Measurements from ENCODE around the gene ADH1A.

The ADH1A gene

DNA sequence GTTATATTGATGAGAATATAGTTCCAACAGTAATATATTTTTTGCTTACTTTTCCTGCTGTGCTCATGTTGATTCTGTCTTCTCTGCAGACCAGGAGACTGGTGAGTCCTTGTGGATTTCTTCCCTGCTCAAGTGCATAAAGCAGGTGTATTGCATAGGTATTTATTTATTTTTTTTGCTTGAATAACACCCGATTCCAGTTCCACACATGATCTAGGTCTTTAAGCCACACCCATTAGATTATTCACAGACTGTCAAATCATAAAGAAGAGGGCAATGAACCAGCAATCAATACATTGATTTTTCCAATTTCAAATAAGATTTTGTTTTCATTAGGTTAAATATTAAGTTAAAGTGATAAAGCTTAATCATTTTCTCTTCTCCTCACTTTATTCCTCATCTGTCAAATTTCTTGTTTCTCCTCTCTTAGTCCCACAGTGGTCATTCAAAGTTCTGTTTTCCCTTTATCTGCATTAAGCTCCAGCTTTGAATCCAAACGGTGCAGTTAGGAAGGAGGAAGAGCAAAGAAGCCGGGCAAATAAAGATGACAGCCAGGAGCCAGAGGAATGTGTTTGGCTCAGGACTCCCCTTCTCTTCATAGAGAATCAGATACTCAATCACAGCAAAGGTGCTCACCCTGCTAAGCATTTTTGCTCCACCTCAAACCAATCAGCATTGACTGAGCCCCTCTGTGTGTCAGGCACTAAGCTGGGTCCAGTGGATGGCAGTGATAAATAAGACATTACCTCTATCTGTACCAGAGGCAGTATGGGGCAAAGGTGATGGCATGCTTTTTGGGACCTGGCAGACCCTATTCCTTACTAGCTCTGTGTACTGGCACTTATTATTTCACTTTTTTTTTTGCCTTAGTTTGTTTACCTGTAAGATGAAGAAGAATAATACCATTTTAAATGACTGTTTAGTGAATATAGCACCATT is at the start of gene ADH1A:
TSS of gene ADH1A (minus strand) at position 138 of the 939 bp plus-strand sequence. CDS start at position 67, 71 bp downstream.
- no peak for DNase-seq (ENCODE audit: low read depth)
- TF ChIP-seq CTCF (conservative IDR thresholded peaks at IDR 0.05; ENCODE audit: low read depth, low read length): no peak
- H3K4me3 ChIP-seq (ENCODE audit: low read depth, low read length): no peak within 1 kb of the TSS

- no peak for DNase-seq (ENCODE audit: low read depth)
- TF ChIP-seq CTCF (conservative IDR thresholded peaks at IDR 0.05; ENCODE audit: low read depth, low read length): no peak
- H3K4me3 ChIP-seq (ENCODE audit: low read depth, low read length): no peak overlapping the region
Observed at GRCh38 chr4:99339172-99339571, 48.4 kb upstream of the ADH1A start.

DNA sequence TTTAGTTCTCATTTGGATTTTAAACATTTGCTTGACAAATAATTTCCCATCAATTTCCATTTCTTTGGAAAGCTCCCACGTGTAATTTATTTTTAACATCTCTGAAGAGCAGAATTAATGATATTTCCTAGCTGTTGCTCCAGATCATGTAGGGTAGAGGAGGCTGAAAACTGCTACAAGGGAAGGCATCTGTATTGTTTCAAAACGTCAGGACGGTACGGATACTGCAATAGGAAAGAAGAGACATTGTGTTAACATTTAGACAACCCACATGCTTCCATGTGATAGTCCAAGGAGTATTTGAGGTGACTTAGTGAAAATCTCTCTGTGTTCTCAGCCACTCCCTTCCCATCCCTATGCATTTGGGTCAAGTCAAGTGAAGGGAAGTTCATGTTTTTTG is 45.8 kb upstream of the ADH1A start:
- no peak for DNase-seq (ENCODE audit: low read depth)
- no peak overlapping the region for H3K4me3 ChIP-seq (ENCODE audit: low read depth, low read length)
- no peak for TF ChIP-seq CTCF (conservative IDR thresholded peaks at IDR 0.05; ENCODE audit: low read depth, low read length)

DNA sequence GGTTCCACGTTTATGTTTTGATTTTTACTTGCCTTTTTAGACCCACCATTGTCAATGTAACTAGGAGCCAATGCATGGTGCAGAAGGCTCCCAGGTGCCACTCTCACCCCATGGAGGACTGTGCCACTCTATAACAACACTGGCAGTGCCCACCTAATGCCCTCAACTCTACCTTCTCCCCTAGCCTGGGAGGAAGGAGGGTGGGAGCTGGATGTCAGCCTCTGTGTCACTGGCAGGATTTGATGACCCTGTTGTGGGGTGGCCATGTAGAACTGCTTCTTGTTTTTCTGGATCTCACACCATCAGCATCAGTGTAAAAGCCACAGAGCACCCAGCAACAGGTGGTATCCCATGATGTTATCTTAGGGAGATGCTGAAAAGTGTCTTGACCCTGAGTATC is 44.1 kb upstream of the ADH1A start:
- TF ChIP-seq CTCF (conservative IDR thresholded peaks at IDR 0.05; ENCODE audit: low read depth, low read length): no peak
- no peak for DNase-seq (ENCODE audit: low read depth)
- H3K4me3 ChIP-seq (ENCODE audit: low read depth, low read length): no peak overlapping the region

DNA sequence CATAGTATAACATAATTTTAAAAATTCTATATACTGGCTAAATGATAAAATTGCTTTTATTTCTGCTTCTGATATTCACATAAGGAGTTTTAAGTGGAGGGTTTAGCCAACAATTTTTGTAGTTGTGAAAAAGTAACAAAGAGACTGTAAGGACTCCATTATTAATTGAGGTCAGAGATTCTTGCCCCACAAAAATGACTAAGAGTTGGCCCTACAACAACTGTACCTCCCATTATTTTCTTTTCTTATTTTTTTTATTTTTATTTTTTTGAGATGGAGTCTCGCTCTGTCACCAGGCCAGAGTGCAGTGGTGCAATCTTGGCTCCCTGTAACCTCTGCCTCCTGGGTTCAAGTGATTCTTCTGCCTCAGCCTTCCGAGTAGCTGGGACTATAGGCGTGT is 39.9 kb upstream of the ADH1A start:
- DNase-seq (ENCODE audit: low read depth): no peak
- TF ChIP-seq CTCF (conservative IDR thresholded peaks at IDR 0.05; ENCODE audit: low read depth, low read length): no peak
- no peak overlapping the region for H3K4me3 ChIP-seq (ENCODE audit: low read depth, low read length)

DNA sequence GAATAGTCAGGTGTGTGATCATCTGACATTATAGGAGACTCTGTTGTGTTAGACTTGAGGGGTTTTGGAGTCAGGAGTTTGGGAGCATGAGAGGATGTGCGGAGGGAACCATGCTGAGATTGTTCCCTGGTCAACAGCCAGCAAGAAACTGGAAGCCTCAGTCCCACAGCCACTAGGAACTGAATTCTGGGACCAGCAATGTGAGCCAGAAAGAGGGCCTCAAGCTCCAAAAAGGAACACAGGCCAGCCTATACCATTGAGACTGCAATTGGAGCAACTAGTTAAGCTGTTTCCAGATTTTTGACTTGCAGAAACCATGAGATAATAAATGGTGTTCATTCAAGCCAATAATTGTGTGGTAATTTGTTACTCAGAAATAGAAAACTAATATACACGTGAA is 39.1 kb upstream of the ADH1A start:
- no peak overlapping the region for H3K4me3 ChIP-seq (ENCODE audit: low read depth, low read length)
- no peak for DNase-seq (ENCODE audit: low read depth)
- TF ChIP-seq CTCF (conservative IDR thresholded peaks at IDR 0.05; ENCODE audit: low read depth, low read length): no peak

DNA sequence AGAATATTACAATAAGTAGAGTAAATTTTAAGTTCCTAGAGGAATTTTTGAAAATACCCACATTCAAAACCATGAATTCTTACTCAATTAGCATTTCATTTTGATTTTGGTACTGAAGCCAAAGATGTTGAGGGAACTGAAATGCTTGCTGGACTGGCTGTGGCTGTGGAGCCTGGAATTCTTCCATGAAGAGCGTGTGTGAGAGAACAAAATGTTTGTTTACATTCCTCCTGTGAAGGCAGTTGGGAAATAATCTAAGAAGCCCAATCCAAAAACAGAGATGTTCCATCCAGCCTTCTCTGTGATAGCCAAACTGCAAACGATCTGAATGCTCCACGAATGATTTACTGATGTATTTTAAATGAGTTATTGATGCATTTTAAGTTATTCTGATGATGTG is 34.2 kb upstream of the ADH1A start:
- TF ChIP-seq CTCF (conservative IDR thresholded peaks at IDR 0.05; ENCODE audit: low read depth, low read length): no peak
- H3K4me3 ChIP-seq (ENCODE audit: low read depth, low read length): no peak overlapping the region
- peak; percentile 95 for DNase-seq (ENCODE audit: low read depth)

All from choroid plexus epithelial cell (primary cell).